Thyroid gland (tissue), 4 donors: ENCODE results near the gene PRAMEF1.

ENCODE experiments used
- CTCF ChIP-seq, 6 experiments: fragments of 200-600 bp in 3 of 6; fragments of 450-650 bp in 3 of 6; sonication (generic) in 3 of 6; IDR thresholded peaks; one replicate each; pipeline ENCODE4 v1.5.1; 2016 to 2019; ENCODE audit warnings: antibody characterized with exemption in 6 of 6, mild to moderate bottlenecking in 2 of 6, inconsistent platforms in 1 of 6, moderate library complexity in 1 of 6
- POLR2A ChIP-seq, 2 donors: fragments of 450-650 bp; IDR thresholded peaks; one replicate each; pipeline ENCODE4 v1.6.1; 2017; ENCODE audit warnings: antibody characterized with exemption in 2 of 2, mild to moderate bottlenecking in 2 of 2, moderate library complexity in 1 of 2

- TF ChIP-seq CTCF (IDR thresholded peaks at IDR 0.05) (no peak), POLR2A (IDR thresholded peaks at IDR 0.05) (no peak)
Measured at GRCh38 chr1:12778061-12778460, 13.1 kb upstream of the PRAMEF1 start.
